ENCODE data around the gene SLC6A20. TPM values are rescaled to one million over a fixed set of nuclear protein-coding genes. Genes with fewer than 3 reads are reported as not detected.

The SLC6A20 gene
- total RNA-seq, 1 donor from 2014 or later, result not detected

- TF ChIP-seq, protein P1, sequence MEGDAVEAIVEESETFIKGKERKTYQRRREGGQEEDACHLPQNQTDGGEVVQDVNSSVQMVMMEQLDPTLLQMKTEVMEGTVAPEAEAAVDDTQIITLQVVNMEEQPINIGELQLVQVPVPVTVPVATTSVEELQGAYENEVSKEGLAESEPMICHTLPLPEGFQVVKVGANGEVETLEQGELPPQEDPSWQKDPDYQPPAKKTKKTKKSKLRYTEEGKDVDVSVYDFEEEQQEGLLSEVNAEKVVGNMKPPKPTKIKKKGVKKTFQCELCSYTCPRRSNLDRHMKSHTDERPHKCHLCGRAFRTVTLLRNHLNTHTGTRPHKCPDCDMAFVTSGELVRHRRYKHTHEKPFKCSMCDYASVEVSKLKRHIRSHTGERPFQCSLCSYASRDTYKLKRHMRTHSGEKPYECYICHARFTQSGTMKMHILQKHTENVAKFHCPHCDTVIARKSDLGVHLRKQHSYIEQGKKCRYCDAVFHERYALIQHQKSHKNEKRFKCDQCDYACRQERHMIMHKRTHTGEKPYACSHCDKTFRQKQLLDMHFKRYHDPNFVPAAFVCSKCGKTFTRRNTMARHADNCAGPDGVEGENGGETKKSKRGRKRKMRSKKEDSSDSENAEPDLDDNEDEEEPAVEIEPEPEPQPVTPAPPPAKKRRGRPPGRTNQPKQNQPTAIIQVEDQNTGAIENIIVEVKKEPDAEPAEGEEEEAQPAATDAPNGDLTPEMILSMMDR (IDR thresholded peaks at IDR 0.05; ENCODE audit: unreplicated experiment), result no peak
- H3K4me1 Mint-ChIP-seq, result no peaks in the 10 kb centered on the region
- no peak overlapping the region for H3K4me3 Mint-ChIP-seq
- no peaks in the 10 kb centered on the region for H3K36me3 Mint-ChIP-seq
- H3K9me3 Mint-ChIP-seq, result peaks cover 9% of the 10 kb centered on the region
- peaks cover 25% of the 10 kb centered on the region for H3K27me3 Mint-ChIP-seq (ENCODE audit: low read depth)
- peak in 1 of 2 experiments; percentile 20 for DNase-seq (ENCODE audit: low spot score in 2 of 2, unreplicated experiment in 2 of 2)
- H3K27ac Mint-ChIP-seq, result no peak overlapping the region
Measured at GRCh38 chr3:45783667-45784066, 12.7 kb downstream of the SLC6A20 start.

DNA sequence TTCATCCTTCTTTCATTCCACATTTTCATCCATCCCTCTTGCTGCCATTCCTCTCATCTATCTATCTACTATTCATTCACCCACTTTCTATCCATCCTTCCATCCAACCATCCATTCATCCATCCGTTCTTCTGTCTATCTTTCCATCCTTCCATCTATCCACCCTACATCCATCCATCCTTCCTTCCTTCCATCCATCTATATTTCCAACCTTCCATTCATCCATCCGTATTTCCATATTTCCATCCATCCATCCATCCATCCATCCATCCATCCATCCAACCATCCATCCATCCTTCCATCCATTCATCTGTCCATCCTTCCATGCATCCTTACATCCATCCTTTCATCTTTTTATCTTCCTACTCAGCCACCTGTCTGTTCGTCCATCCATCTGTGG is 14.0 kb downstream of the SLC6A20 start:
- H3K27ac Mint-ChIP-seq, result no peak overlapping the region
- no peaks in the 10 kb centered on the region for H3K36me3 Mint-ChIP-seq
- H3K4me1 Mint-ChIP-seq, result no peaks in the 10 kb centered on the region
- DNase-seq (ENCODE audit: low spot score in 2 of 2, unreplicated experiment in 2 of 2), result no peak
- peaks cover 8% of the 10 kb centered on the region for H3K9me3 Mint-ChIP-seq
- H3K4me3 Mint-ChIP-seq, result no peak overlapping the region
- H3K27me3 Mint-ChIP-seq (ENCODE audit: low read depth), result peaks cover 18% of the 10 kb centered on the region
- TF ChIP-seq, protein P1 (IDR thresholded peaks at IDR 0.05; ENCODE audit: unreplicated experiment), result no peak

GRCh38 chr3:45781841-45782240 is 14.5 kb downstream of the SLC6A20 start:
- TF ChIP-seq, protein P1 (IDR thresholded peaks at IDR 0.05; ENCODE audit: unreplicated experiment), result no peak
- Mint-ChIP-seq H3K4me3 (no peak overlapping the region), H3K27me3 (ENCODE audit: low read depth) (peaks cover 14% of the 10 kb centered on the region), H3K36me3 (no peaks in the 10 kb centered on the region), H3K27ac (no peak overlapping the region), H3K9me3 (peaks cover 8% of the 10 kb centered on the region), H3K4me1 (no peaks in the 10 kb centered on the region)
- peak in 1 of 2 experiments; percentile 29 for DNase-seq (ENCODE audit: low spot score in 2 of 2, unreplicated experiment in 2 of 2)

DNA sequence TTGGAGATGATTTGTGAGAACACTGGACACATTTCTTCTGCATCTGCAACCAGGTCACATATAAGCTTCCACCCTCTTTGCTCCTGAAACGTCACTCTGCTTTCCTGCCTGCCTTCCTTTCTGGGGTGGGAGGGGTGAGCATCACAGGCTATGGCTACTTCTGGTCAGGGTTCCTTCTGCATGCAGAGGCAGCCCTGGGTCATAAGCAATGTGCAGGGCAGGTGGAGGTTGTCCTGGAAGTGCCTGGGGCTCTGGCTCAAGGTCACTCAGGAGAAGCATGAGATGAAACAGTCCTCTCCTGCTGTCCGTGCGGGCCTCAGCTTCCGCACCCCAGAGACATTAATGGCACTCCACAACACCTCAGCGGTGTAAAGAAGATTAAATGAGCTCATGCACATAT is 15.1 kb downstream of the SLC6A20 start:
- peaks cover 15% of the 10 kb centered on the region for H3K27me3 Mint-ChIP-seq (ENCODE audit: low read depth)
- DNase-seq (ENCODE audit: low spot score in 2 of 2, unreplicated experiment in 2 of 2), result peak in 1 of 2 experiments; percentile 7
- no peak overlapping the region for H3K4me3 Mint-ChIP-seq

DNA sequence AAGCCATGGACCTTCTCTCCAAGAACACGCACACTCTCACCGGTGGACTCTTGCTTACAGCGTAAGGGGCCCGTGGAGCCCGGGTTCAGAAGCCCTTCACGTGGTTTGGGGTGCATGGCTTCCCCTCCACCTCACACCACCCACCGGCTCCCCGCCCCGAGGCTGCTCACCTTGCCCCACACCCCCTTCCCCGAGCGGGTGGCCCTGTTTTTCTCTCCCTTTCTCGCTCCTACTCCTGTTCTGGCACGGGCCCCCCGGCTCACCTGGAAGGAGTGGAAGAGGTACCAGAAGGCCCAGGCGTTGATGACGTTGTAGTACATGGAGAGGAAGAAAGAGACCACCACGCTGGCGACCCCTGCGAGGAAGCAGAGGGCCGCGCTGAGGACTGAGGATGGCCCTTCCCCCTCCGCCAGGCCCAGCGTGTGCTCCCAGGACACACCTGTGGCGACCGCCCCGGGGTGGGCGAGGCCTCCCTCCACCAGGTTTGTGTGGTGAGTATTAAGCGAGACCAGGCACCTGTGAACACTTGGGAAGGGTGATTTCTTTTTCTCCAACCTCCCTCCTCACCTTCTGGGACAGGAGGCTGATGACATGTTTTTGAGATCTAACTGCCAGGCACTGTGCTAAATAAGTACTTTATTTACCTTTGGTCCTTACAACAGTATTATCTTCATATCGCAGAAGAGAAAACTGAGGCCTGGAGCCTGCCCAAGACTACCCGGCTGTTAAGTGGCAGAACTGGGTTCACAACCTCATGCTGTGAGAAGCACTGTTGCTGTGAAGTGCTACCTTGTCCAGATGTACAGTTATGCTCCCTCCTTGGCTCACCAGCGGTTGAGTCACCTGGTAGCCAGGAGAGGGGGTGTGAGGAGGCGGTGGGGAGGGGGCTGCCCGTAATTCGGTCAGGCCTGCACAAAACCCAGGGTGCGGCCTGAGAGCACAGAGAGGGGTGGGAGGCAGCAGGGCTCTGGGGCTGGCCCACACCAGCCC is 16.3 kb downstream of the SLC6A20 start:
- H3K4me1 Mint-ChIP-seq, result no peaks in the 10 kb centered on the region
- DNase-seq (ENCODE audit: low spot score in 2 of 2, unreplicated experiment in 2 of 2), result peak in 1 of 2 experiments; percentile 16

More for the DNA sequence above, 15.1 kb downstream of the SLC6A20 start:
- Mint-ChIP-seq H3K9me3 (peaks cover 8% of the 10 kb centered on the region), H3K36me3 (no peaks in the 10 kb centered on the region), H3K4me1 (no peaks in the 10 kb centered on the region), H3K27ac (no peak overlapping the region)
- TF ChIP-seq, protein P1 (IDR thresholded peaks at IDR 0.05; ENCODE audit: unreplicated experiment), result no peak

More for the DNA sequence above, 16.3 kb downstream of the SLC6A20 start:
- Mint-ChIP-seq H3K9me3 (peaks cover 8% of the 10 kb centered on the region), H3K36me3 (no peaks in the 10 kb centered on the region), H3K4me3 (no peak overlapping the region), H3K27ac (no peak overlapping the region), H3K27me3 (ENCODE audit: low read depth) (peaks cover 23% of the 10 kb centered on the region)
- TF ChIP-seq, protein P1 (IDR thresholded peaks at IDR 0.05; ENCODE audit: unreplicated experiment), result no peak
